ENCODE results near the gene EEF1B2.

GRCh38 chr2:206208900-206209299 is 49.2 kb downstream of the EEF1B2 start:
- TF ChIP-seq STAT5B (CRISPR knock-in tag; IDR thresholded peaks at IDR 0.05) (no peak), TBP (CRISPR knock-in tag; IDR thresholded peaks at IDR 0.05) (no peak), YY1 (IDR thresholded peaks at IDR 0.05; ENCODE audit: insufficient read depth, insufficient replicate concordance, low read depth, low read length) (no peak), KAT7 (CRISPR knock-in tag; IDR thresholded peaks at IDR 0.05; ENCODE audit: borderline replicate concordance) (no peak), SMAD3 (CRISPR knock-in tag; IDR thresholded peaks at IDR 0.05) (no peak), NCOA1 (CRISPR knock-in tag; IDR thresholded peaks at IDR 0.05) (no peak), TAF15 (IDR thresholded peaks at IDR 0.05; ENCODE audit: low read depth, low read length, poor library complexity, severe bottlenecking) (no peak), RAD21 (CRISPR knock-in tag; IDR thresholded peaks at IDR 0.05) (no peak), ZC3H4 (CRISPR knock-in tag; IDR thresholded peaks at IDR 0.05; ENCODE audit: borderline replicate concordance) (no peak), DNMT1 (CRISPR knock-in tag; IDR thresholded peaks at IDR 0.05) (no peak)
- TF ChIP-seq, protein P1, sequence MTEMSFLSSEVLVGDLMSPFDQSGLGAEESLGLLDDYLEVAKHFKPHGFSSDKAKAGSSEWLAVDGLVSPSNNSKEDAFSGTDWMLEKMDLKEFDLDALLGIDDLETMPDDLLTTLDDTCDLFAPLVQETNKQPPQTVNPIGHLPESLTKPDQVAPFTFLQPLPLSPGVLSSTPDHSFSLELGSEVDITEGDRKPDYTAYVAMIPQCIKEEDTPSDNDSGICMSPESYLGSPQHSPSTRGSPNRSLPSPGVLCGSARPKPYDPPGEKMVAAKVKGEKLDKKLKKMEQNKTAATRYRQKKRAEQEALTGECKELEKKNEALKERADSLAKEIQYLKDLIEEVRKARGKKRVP (CRISPR knock-in tag; IDR thresholded peaks at IDR 0.05) = no peak
